ENCODE results near the gene SPRTN.

The SPRTN gene

DNA sequence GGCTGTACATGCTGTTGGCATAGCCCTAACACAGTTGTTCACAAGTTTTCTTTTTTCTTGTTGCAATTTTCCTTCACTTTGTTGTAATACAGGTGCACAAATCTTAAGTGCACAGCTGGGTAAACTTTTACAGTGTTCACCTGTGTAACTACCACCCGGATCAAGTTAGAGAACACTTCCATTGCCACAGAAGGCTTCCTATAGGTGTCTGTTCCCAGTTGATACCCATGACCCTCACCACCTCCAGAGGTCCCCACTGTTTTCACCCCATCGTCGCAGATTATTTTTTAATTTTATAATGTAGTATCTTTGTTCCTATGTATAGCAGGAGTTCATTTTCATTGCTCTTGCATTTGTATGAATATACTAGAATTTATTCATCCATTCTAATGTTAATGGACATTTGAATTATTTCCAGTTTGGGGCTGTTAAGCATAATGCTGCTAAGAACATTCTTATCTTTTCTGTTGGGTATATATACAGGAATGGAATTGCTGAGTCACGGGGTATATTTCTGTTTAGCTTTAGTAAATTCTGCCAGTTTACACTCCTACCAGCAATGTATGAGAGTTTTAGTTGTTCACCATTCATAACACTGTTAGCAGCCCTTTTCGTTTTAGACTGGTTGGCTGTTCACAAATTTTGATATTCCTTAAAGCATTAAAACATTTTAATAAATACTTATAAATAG lies 16.4 kb downstream of the SPRTN start:
- TF ChIP-seq GATA3 (IDR thresholded peaks at IDR 0.05; ENCODE audit: low read depth, low read length): no peak
- no peak for TF ChIP-seq GATA2 (IDR thresholded peaks at IDR 0.05; ENCODE audit: low read depth, low read length)

DNA sequence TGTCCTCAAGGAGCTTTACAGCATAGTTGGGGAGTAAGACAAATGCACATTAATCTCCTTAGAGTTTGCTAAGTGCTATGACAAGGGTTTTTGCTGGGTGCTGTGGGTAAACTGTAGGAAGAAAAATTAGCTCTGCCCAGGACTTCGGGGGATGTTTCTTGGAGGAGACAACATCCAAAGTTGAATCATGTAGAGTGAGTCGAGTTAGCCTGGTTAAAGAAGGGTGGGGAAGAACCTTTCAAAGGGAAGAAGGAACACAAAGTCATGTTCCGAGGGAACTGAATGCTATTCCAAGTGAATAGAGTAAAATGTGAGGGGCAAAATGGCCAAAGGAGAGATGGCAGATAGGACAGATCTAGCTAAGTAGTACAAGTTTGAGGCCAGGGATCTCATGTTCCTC lies 17.1 kb downstream of the SPRTN start:
- TF ChIP-seq GATA3 (IDR thresholded peaks at IDR 0.05; ENCODE audit: low read depth, low read length): no peak
- no peak for TF ChIP-seq GATA2 (IDR thresholded peaks at IDR 0.05; ENCODE audit: low read depth, low read length)

GRCh38 chr1:231357187-231357772 lies 19.2 kb downstream of the SPRTN start:
- TF ChIP-seq GATA2 (IDR thresholded peaks at IDR 0.05; ENCODE audit: low read depth, low read length) (no peak), GATA3 (IDR thresholded peaks at IDR 0.05; ENCODE audit: low read depth, low read length) (no peak)

DNA sequence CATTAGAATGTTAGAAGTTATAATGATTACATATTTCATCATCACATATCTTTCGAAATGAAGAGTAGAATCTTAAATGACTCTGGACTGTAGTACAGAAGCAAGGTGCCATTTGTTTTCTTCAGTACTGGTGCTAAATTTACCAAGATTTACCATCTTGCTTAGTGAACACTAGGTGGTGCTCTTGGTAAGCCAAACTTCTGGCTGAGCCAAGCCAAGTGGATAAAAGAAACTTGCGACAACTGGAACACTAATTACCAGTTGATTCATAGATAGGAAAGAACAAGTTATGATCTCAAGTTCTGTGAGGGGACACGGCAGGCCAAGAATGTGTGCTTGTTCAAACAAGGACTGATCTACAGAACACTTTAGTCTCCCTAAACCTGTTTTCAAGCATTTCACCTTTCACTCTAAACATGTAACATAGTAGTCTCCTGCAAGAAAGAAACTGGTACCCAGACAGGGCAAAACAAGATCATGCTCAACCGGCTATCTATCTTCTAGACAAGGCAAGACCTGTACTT lies 19.8 kb downstream of the SPRTN start:
- TF ChIP-seq GATA3 (IDR thresholded peaks at IDR 0.05; ENCODE audit: low read depth, low read length) (no peak), GATA2 (IDR thresholded peaks at IDR 0.05; ENCODE audit: low read depth, low read length) (no peak)

DNA sequence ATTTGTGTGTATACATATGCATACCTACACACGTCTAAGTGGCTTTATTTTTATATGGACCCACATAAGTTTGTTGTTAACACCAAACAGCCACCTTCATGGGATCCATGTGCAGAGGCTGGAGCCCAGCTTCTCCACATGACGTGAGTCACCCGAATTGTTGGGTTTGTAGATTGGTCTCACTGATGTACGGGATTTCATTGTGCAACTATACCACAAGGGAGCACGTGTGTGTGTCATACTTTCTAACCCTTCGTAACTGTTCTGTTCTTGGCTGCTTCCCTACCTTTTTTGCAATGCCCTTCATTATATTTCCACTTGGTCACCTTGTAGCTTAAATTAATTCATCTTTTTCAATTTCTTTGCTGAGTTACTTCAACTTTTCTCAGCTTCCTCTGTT lies 21.0 kb downstream of the SPRTN start:
- no peak for TF ChIP-seq GATA3 (IDR thresholded peaks at IDR 0.05; ENCODE audit: low read depth, low read length)
- no peak for TF ChIP-seq GATA2 (IDR thresholded peaks at IDR 0.05; ENCODE audit: low read depth, low read length)

DNA sequence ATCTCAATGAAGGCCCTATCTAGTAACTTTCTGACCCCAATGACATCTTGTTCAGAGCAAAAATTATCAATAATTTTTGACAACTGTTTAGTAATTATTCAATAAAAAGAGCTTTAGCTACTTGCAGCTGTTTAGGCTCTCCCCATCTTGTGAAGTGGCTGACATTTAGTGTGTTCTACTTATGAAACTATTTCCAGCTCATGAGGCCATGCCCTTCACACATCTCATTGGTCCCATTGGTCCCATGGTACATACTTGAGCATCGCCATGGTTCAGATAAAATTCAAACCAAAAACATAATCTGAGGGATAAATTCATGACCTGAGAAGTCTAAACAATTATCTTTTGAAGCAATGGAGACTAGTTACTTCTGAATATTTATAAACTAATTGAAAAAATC lies 24.2 kb downstream of the SPRTN start:
- TF ChIP-seq GATA3 (IDR thresholded peaks at IDR 0.05; ENCODE audit: low read depth, low read length) (no peak), GATA2 (IDR thresholded peaks at IDR 0.05; ENCODE audit: low read depth, low read length) (no peak)

DNA sequence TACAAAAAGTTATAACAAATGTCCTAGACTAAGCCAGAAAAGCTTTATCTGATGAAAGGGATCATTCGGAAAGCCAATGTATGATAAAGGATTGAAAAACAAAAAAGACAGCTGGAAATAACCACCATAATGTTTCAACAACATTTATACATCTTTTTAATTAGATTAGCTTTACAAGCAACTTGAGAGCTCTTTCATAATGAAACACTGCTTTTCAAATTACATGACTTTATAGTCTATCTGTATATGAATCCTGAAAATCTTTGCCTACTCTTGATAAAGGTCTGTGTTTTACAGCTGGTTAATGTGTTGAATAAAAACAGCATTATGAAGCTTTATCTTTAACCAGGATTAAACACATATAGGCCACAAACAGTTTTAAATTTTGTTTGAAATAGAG lies 25.5 kb downstream of the SPRTN start:
- TF ChIP-seq GATA3 (IDR thresholded peaks at IDR 0.05; ENCODE audit: low read depth, low read length): no peak
- TF ChIP-seq GATA2 (IDR thresholded peaks at IDR 0.05; ENCODE audit: low read depth, low read length): no peak

GRCh38 chr1:231364192-231364591 lies 26.1 kb downstream of the SPRTN start:
- no peak for TF ChIP-seq GATA3 (IDR thresholded peaks at IDR 0.05; ENCODE audit: low read depth, low read length)
- TF ChIP-seq GATA2 (IDR thresholded peaks at IDR 0.05; ENCODE audit: low read depth, low read length): no peak

DNA sequence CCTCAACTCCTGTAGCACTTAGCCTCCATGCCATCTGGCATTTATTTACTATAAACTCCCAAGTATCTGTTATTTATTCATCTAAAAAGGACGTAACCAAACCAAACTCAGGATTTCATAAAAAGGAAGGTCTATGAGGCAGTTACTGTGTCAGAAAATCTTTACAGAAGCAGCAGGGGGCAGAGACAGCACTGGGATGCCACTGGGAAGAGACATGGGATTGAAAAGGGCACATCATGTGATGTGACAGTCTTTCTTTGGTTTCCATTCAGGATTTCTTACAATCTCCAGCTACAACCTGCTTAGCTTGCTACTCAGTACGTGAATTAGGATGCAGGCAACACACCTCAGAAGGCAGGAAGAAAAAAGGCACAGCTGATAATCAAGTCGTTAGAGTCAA lies 31.2 kb downstream of the SPRTN start:
- no peak for TF ChIP-seq GATA3 (IDR thresholded peaks at IDR 0.05; ENCODE audit: low read depth, low read length)

- TF ChIP-seq GATA3 (IDR thresholded peaks at IDR 0.05; ENCODE audit: low read depth, low read length) (no peak), GATA2 (IDR thresholded peaks at IDR 0.05; ENCODE audit: low read depth, low read length) (no peak)
These were observed 34.4 kb downstream of the SPRTN start for GRCh38 chr1:231372501-231372900.

DNA sequence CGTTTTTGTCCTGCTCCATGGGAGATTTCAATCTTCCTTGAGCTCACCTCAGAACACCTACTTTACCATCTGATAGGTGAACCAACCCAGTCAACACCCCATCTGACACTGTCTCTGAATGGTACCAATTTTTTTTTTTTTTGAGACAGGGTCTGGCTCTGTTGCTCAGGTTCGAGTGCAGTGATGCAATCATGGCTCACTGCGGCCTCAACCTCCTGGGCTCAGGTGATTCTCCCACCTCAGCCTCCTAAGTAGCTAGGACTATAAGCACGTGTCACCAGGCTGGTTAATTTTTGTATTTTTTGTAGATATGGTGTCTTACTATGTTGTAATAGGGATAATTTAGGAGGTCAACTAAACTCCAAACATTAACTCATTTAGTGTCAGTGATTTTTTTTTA lies 36.3 kb downstream of the SPRTN start:
- TF ChIP-seq GATA3 (IDR thresholded peaks at IDR 0.05; ENCODE audit: low read depth, low read length) (no peak), GATA2 (IDR thresholded peaks at IDR 0.05; ENCODE audit: low read depth, low read length) (no peak)

DNA sequence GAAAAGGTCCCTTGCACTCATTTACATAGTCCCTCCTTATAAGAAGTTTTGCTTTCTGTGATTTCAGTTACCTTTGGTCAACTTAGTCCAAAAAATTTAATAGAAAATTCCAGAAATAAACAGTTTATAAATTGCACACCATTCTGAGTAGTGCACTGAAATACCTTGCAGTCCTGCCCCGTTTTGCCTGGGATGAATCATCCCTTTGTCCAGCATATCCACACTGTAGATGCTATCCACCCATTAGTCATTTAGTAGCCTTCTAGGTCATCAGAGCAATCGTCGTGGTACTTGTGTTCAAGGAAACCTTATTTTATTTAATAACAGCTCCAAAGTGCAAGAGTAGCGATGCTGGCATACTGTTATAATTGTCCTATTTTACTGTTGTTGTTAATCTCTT lies 38.0 kb downstream of the SPRTN start:
- TF ChIP-seq GATA2 (IDR thresholded peaks at IDR 0.05; ENCODE audit: low read depth, low read length) (no peak), GATA3 (IDR thresholded peaks at IDR 0.05; ENCODE audit: low read depth, low read length) (no peak)

DNA sequence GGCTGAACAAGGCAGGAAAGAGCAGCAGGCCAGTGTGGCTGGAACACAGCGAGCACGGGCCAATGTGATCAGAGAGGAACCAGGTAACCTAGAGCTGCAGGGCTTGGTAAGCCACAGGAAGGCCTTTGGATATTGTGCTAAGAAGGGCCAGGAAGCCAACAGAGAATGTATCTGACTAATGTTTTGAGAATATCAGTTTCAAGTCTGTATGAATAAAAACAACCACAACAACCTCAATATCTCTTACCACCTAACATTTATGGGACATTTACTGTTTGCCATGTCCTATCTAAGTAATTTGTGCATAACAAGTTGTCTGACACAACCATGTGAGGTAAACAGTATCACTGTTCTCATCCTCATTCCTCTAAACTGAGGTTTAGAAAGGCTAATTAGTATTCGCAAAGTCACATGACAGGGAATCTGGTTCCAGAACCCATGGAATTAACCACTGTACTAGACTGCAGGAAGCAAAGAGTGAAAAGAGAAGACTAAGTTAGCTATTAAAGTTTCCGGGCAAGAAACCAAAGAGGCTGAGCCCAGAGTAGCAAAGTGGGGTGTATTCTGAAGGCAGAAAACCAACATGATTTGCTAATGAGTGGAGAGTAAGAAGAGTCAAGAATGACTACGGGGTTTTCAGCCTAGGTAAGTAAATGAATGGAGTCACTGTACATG lies 38.9 kb downstream of the SPRTN start:
- TF ChIP-seq GATA2 (IDR thresholded peaks at IDR 0.05; ENCODE audit: low read depth, low read length): no peak
- TF ChIP-seq GATA3 (IDR thresholded peaks at IDR 0.05; ENCODE audit: low read depth, low read length): no peak

DNA sequence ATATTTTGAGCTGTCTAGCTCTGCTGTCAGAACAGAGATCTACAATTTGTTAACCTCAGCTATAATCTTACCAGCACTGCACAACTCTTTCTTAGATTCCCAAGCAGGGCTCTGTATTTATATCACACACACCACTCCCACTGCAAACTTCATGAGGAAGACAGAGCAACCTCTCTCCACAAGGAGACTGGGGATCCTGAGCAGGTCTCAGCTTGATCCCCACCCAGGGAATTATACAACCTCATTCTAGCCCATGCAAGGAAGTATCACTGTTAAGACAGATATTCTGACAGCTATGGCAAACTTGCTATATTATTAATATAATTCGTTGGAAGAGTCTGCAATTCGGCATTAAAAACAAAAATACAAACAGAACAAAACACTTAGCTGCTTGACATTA lies 43.6 kb downstream of the SPRTN start:
- TF ChIP-seq GATA2 (IDR thresholded peaks at IDR 0.05; ENCODE audit: low read depth, low read length): no peak

DNA sequence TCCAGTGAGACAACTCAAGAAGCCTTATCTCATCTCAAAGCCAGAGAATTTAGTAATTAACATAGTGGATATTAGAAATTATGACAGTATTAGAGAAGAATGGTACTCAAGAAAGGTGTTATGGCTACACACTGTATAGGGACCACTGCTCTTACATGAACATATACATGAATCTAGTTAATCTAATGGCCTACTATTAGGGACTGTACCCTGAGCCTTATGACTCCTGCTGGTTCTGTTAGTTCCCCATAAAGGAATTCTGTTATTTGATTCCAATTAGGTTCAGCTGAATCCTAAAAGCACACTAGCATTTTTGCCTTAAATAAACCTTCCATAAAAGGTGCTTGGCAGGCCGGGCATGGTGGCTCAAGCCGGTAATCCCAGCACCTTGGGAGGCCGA lies 44.3 kb downstream of the SPRTN start:
- TF ChIP-seq GATA3 (IDR thresholded peaks at IDR 0.05; ENCODE audit: low read depth, low read length) (no peak), GATA2 (IDR thresholded peaks at IDR 0.05; ENCODE audit: low read depth, low read length) (no peak)
